ENCODE data around the gene MPC1. TPM values are rescaled to one million over a fixed set of nuclear protein-coding genes. Genes with fewer than 3 reads are reported as not detected.
"Not testable (repeated sequence)": the region's sequence is repeated elsewhere in the genome, so short reads cannot be mapped to it uniquely, and the experiment has no call there.

MPC1 gene
- total RNA-seq, 1 donor from 2014 or later = 14.3 TPM

GRCh38 chr6:166348305-166348949 is 34.3 kb downstream of the MPC1 start:
- H3K27ac Mint-ChIP-seq = no peak overlapping the region
- H3K36me3 Mint-ChIP-seq = peaks cover 17% of the 10 kb centered on the region
- no peak for TF ChIP-seq CTCF (IDR thresholded peaks at IDR 0.05; ENCODE audit: unreplicated experiment)
- H3K4me1 Mint-ChIP-seq = peaks cover 11% of the 10 kb centered on the region
- no peak for DNase-seq (ENCODE audit: low spot score in 2 of 2, unreplicated experiment in 2 of 2)
- H3K9me3 Mint-ChIP-seq = peaks cover 39% of the 10 kb centered on the region
- H3K4me3 Mint-ChIP-seq = no peak overlapping the region
- H3K27me3 Mint-ChIP-seq (ENCODE audit: low read depth) = peaks cover 4% of the 10 kb centered on the region

- H3K36me3 Mint-ChIP-seq = peaks cover 17% of the 10 kb centered on the region
- no peak overlapping the region for H3K27ac Mint-ChIP-seq
- H3K27me3 Mint-ChIP-seq (ENCODE audit: low read depth) = no peaks in the 10 kb centered on the region
- peaks cover 37% of the 10 kb centered on the region for H3K9me3 Mint-ChIP-seq
- DNase-seq (ENCODE audit: low spot score in 2 of 2, unreplicated experiment in 2 of 2) = no peak
- H3K4me3 Mint-ChIP-seq = no peak overlapping the region
- no peak for TF ChIP-seq CTCF (IDR thresholded peaks at IDR 0.05; ENCODE audit: unreplicated experiment)
- peaks cover 15% of the 10 kb centered on the region for H3K4me1 Mint-ChIP-seq
Observed at GRCh38 chr6:166346965-166347364, 35.8 kb downstream of the MPC1 start.

- no peaks in the 10 kb centered on the region for H3K27me3 Mint-ChIP-seq (ENCODE audit: low read depth)
- DNase-seq (ENCODE audit: low spot score in 2 of 2, unreplicated experiment in 2 of 2) = no peak
- H3K36me3 Mint-ChIP-seq = peaks cover 17% of the 10 kb centered on the region
- H3K9me3 Mint-ChIP-seq = peaks cover 32% of the 10 kb centered on the region
- H3K4me1 Mint-ChIP-seq = peaks cover 18% of the 10 kb centered on the region
- H3K27ac Mint-ChIP-seq = no peak overlapping the region
- TF ChIP-seq CTCF (IDR thresholded peaks at IDR 0.05; ENCODE audit: unreplicated experiment) = no peak
- H3K4me3 Mint-ChIP-seq = no peak overlapping the region
Observed at GRCh38 chr6:166346449-166346848, 36.3 kb downstream of the MPC1 start.

GRCh38 chr6:166345672-166346071 is 37.1 kb downstream of the MPC1 start:
- Mint-ChIP-seq H3K9me3 (peaks cover 26% of the 10 kb centered on the region), H3K36me3 (peaks cover 15% of the 10 kb centered on the region), H3K4me1 (peaks cover 20% of the 10 kb centered on the region)
- H3K4me3 Mint-ChIP-seq; H3K27me3 Mint-ChIP-seq (ENCODE audit: low read depth); H3K27ac Mint-ChIP-seq; DNase-seq (ENCODE audit: low spot score in 2 of 2, unreplicated experiment in 2 of 2): not testable (repeated sequence)

- Mint-ChIP-seq H3K4me3 (peak overlapping the region; percentile 18), H3K4me1 (peaks cover 20% of the 10 kb centered on the region), H3K36me3 (peaks cover 12% of the 10 kb centered on the region), H3K9me3 (peaks cover 23% of the 10 kb centered on the region)
- not testable (repeated sequence) for DNase-seq (ENCODE audit: low spot score in 2 of 2, unreplicated experiment in 2 of 2); H3K27ac Mint-ChIP-seq; H3K27me3 Mint-ChIP-seq (ENCODE audit: low read depth)
Observed at GRCh38 chr6:166344921-166345320, 37.8 kb downstream of the MPC1 start.

- TF ChIP-seq CTCF (IDR thresholded peaks at IDR 0.05; ENCODE audit: unreplicated experiment) = no peak
- H3K4me3 Mint-ChIP-seq = peak overlapping the region; percentile 6
Observed at GRCh38 chr6:166344240-166344639, 38.5 kb downstream of the MPC1 start.

GRCh38 chr6:166343150-166343487 is 39.6 kb downstream of the MPC1 start:
- H3K4me1 Mint-ChIP-seq = peaks cover 20% of the 10 kb centered on the region
- peak overlapping the region; percentile 89 for H3K4me3 Mint-ChIP-seq
- TF ChIP-seq CTCF (IDR thresholded peaks at IDR 0.05; ENCODE audit: unreplicated experiment) = no peak
- DNase-seq (ENCODE audit: low spot score in 2 of 2, unreplicated experiment in 2 of 2) = no peak
- H3K9me3 Mint-ChIP-seq = peaks cover 7% of the 10 kb centered on the region
- peaks cover under 1% of the 10 kb centered on the region for H3K36me3 Mint-ChIP-seq
- H3K27ac Mint-ChIP-seq = peak overlapping the region; percentile 85
- H3K27me3 Mint-ChIP-seq (ENCODE audit: low read depth) = no peaks in the 10 kb centered on the region

More at GRCh38 chr6:166344240-166344639, 38.5 kb downstream of the MPC1 start:
- Mint-ChIP-seq H3K27ac (no peak overlapping the region), H3K9me3 (peaks cover 16% of the 10 kb centered on the region), H3K36me3 (peaks cover 9% of the 10 kb centered on the region), H3K27me3 (ENCODE audit: low read depth) (no peaks in the 10 kb centered on the region), H3K4me1 (peaks cover 20% of the 10 kb centered on the region)
- no peak for DNase-seq (ENCODE audit: low spot score in 2 of 2, unreplicated experiment in 2 of 2)
